Measurements from ENCODE around the gene DMRTB1.

The DMRTB1 gene

DNA sequence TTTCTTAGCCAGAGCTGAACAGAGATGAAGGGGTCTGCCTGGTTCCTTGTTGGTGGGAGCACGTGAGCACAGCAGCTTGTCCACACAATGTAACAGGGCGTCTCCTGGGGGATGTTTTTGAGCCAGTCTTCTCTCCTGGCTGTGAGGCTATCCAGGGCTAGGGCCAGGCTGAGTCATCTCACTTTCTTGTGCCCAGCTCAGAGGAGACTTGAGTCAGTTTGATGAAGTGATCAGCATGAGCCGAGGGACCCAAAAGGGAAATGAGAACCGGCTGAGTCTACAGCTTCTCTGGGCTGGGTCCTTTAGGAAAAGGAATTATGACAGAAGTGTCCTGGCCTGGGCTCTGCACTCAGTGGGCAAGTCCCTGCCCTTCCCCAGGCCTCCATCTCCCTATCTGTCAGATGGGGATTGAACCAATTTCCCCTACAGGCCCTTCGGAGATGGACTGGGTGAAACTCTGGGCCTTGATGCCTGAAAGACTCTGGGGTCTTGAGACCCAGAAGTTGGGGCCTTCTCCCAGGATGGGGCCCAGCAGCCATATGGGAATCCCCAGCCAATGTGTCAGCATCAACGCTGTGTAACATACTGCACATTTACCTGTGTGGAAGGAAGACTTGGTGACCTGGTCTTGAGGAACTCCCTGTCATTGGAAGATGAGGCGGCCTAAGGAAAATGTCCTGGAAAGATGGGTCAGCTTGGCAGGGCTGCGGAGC is 36.6 kb downstream of the DMRTB1 start:
- no peak for DNase-seq

DNA sequence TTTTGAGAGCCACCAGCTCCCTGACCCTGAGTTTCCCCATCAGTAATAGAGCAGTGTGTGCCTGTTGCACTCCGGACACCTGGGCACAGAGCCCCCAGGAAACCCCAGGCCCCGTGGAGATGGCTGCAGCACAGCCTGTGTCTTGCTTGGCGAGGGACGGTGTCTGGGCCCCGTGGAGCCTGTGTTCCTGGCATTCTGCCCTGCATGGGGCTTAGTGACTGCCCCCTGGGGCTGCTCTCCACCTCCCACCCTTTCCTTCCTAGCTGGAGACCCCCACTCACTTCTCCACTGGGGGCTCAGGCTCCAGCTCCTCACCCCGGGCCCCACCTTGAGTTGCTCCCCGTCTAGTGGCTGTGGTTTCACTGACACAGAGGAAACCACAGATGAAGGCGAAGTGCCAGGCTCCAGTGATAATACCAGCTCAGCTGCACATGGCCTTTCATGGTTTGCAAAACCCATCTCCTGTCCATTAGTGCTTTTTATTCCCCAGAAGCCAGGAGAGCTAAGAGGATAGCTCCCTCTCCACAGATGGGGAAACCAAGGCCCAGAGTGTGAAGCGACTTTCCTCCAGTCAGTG is 39.4 kb downstream of the DMRTB1 start:
- no peak for DNase-seq

DNA sequence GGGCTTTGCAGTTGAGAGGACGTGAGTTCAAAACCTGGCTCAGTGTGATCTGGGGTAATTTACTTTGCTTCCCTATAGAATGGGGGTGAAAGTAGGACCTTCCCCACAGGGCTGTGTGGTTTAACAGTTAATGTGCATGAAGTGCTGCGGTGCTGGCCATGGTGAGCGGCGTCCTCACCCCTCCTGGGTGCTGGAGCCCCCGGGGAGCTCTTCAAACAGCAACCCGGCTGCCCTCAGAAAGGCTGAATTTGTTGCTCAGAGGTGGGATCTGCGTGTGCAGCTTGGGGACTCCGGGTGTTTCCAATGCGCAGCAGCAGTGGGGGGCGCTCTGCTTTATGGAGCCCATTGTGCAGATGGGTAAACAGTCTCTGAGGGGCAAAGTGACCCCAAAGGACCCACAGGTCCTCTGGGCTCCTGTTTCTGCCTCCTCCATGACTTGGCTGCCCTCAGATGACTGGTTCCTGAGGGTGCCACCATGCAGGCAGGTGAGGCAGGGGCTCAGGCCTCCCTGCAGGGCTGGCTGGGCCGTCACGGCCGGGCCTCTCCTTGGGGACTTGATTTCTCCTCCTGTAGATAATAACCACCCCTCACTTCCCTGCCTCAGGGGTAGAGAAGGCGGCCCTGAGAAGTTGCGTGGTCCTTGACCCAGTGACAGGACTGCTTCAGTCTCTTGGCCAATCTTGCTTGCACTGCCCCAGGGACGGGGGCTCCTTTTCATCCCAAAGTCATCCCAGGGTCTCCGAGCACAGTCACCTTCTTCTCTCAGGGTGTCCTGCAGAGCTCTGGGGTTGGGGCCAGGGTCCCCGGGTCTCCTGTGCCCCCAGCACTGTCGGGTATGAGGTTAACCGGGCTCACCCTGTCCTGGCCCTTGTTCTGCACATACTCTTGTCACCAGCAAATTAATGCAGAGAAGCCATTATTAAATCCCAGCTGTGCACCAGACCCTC is 40.3 kb downstream of the DMRTB1 start:
- DNase-seq, result no peak

DNA sequence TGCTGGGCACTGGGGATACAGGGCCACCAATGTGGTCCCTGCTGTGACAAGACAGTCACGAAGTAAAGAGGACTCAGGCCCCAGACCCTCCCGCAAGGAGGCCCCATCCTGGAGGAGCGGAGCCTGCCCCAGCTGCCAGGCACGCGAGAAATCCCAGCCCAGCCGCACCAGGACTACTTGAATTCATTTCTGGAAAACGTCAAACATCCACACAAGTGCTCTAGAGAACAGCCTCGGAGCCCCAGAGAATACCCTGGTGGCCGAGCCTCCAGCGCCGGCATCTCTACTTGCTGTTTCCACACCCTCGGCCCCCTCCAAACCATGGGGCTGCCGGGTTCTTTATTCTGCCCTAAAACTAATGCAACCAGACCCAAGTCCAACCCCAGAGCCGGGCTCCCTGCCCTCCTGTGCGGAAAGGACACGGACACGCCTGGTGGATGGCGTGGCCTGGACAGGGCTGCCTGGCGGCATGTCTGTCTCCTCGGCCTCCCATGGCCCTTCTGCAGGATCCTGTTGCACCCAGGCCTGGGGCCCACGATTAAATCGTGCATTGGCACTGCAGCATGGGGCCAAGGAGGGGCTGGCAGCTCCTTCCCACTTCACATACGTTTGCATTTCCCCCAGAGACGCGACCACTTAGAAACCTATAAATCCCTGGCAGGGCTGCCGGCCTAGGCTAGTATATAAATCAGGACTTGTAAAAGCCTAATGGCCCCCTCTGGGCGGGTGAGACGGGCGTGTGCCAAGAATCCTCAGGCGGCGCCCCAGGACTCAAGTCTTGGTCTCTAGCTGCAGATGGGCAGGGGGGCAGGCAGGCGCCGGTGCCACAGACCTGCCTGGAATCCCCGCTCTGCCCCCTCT is 41.2 kb downstream of the DMRTB1 start:
- DNase-seq, result no peak

DNA sequence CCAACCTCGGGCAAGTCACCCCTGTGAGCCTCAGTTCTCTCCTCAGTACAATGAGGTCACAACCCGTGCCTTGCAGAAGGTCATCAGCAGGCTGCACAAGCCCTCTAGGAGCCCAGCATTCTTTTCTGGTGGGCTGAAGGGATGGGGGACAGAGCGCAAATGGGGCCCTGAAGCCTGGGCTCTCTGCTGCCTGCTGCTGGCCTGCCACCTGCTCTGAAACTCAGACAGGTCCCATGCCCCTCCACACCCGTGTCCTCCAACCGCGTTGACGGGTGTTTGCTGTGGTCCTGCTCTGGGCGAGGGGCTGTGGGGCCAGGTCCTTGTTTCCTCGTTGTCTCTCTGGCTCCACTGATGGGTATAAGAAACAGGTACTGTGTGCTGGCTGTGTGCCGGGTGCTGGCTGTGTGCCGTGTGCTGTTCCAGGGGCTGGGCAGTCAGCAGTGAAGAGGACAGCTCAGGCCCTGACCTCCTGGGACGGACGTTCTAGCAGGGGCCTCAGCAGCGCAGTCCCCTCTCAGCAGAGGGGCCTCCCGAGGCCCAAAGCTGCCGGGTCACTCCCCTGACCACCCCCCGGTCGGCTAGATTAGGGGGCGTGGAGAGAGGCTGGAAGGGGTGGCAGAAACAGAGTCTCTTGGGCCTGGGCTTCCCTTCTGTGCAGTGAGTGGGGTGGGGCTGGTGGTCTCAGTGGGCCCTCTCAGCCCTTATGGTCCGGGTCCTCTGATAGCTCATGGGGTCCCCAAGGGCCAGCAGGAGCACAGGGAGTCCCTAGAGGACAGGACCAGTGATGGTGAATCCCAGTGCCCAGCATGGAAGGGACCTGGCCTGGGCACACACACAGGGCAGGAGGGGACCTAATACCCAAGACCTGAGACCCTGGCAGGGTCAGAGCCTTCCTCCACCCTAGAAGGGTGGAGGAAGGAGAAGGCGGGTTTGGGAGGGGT is 42.1 kb downstream of the DMRTB1 start:
- DNase-seq, result no peak

DNA sequence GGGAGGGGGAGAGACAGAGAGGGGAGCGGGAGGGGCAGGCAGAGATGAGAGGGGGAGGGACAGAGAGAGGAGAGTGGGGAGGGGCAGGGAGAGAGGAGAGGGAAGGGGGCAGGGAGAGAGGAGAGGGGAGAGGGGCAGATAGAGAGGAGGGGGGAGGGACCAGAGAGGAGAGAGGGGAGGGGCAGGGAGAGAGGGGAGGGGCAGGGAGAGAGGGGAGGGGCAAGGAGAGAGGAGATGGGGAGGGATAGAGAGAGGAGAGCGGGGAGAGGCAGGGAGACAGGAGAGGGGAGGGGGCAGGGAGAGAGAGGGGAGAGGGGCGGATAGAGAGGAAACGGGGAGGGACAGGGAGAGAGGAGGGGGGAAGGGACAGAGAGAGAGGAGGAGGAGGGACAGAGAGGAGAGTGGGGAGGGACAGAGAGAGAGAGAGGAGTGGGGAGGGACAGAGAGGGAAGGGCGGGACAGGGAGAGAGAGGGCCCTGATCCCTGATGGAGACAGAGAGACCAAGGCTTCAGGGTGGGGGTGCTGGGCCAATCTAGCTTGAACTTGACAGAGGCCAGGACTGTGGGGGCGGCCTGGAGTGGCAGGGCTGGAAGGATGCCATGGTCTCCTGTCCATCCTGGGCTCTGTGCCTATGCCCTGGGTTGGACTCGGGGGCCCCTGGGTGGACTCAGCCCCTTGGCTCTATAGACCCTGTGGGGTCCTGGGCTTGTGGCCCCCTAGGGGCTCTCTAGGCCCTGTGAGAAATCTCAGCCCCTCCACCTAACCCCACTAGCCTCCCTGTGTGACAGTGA is 43.6 kb downstream of the DMRTB1 start:
- no peak for DNase-seq

DNA sequence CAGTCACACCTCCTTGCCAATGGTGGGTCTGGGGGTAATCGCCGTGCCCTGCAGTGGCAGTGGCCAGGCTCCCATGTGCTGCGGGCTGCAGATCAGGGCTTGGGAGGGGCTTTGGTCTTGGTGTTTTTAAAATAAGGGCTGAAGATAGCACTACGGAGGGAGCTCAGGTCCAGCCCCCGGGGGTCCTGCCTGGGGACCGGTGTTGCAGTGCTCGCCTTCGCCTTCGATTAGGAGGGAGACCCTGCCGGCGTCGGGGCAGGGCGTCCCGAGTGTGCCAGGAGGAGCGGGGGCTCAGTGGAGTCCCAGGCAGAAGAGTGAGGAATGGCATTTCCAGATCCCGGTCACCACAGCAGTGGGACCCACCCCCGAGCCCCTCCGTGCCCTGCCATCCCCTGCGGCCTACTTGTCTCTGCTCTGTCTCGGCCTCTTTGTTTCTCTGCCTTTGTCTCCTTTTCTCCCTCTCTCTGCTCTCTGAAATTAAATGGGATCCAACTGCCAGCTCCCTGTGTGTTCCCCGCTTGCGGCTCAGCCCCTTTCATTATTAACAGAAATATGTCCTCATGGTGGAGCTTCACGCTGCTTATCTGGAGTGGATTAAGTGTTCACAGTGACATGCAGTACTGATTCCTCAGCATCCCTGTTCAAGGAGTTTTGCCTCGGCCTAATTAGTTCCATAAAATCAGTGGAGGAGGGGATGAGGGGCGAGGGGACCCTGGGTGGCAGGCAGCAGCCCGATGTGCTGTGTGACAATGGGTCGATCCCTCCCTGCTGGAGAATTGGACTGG is 44.4 kb downstream of the DMRTB1 start:
- no peak for DNase-seq

DNA sequence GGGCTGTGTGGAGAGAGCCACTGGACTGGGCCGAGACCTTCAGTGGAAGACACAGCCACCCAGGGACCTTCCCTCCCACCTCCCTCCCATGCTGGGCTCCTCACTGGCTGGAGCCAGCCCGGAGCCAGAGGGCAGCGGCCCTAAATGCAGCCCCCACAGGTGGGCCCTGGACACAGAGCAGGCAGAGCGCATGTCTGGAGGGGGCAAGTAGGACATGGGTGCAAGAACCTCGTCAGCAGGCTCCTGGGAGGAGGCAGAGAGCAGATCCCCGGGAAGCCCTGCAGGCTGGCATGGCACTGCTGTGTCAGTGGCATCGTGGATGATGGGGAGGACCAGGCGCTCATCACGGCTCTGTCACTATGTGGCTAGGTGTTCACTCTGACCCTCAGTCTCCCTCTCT is 45.7 kb downstream of the DMRTB1 start:
- DNase-seq, result no peak

DNA sequence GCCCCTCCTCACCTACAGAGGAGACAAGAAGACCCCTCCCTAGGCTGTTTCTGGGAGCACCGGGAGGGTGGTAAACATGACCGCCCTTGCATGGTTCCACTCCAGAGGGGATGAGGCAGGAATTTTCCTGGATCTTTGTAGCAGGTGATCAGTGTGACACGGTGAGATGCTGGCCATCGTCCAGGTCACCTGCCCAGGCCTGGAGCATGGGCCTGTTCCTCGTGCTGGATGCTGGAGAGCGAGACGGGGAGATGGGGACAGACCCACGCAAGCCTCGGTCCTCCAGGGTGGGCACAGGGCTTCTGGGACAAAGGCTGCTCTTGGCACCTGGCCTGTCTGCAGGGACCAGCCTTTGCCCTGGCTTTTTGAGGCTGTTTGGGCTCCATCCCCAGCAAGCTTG is 46.2 kb downstream of the DMRTB1 start:
- no peak for DNase-seq

DNA sequence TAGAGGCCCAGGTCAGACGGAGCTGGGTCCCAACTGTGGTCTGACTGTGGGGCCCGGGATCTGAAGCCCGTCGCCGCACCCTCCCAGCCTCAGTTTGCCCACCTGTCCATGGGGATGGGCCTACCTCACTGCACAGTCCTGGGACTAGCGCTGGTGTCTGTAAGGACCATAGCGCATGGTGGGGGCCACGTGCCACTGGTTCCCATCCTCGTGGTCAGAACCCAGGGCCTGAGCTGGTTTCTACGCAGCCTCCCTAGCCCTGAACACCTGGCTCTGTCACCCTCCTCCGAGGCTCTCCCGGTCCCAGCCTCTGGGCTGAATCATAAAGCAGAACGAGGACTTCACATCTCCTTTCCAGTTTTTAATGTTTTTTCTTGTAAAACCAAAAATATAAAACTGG is 46.7 kb downstream of the DMRTB1 start:
- no peak for DNase-seq

DNA sequence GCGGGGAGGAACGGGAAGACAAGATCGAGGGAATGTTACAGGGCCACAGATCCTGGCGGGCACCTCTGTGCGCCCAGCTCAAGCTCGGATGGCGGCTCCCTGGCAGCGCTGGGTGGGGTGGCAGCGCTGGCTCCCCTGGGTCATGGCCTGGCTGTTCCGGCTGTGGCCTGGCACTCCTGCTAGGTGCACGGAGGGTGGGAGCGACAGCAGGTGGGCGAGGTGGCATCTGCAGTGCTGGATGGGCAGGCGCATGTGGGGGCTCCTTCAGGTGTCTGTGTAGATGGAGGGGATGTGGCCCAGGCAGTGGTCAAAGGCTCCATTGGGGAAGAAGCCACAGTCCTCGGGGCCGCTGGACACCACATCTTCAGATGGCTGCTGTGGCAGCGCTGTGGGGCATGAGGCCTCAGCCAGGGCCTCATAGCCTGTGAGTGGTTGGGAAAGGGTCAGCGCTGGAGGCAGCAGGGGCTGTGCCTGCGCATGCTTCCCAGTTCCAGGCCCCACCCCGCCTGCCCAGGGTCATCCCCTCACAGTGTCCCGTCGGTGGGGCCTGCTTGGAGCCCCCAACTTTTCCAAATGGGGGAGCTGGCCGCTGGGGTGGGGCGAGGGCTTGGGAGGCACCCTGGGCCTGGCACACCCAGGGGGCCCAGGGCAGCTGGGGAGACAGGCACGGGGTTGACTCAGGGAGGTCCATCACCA is 47.3 kb downstream of the DMRTB1 start:
- DNase-seq, result no peak

DNA sequence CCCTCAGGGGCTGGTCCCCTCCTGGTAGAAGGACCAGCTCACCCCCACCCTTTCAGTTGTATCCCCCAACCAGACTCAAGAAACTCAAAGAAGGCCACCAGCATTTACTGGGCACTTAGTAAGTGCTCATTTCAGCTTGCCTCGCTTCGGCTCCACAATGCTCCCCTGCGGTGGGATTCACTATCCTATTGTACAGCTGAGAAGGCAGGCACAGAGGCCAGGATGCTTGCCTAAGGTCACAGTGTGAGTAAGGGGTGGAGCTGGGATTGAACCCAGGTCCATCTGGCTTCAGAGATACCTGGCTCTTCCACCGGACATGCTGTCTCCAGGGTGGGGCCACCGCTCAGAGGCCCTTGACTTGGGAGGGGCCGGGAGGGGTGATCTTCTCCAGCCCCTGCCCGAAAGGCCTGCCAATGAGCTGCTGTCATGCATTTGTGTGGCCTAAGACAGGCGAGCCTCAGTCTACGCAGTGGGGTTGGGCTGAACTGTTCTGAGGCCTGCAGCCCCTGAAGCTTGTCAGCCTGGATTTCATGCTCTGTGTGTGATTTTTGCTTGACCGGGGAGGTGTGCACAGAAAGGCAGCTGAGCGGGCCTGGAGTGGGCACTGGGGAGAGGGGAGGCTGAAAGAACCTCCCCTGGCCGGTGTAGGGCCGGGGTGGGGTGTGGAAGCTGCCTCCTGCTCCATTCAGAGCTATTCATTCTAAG is 48.1 kb downstream of the DMRTB1 start:
- no peak for DNase-seq

DNA sequence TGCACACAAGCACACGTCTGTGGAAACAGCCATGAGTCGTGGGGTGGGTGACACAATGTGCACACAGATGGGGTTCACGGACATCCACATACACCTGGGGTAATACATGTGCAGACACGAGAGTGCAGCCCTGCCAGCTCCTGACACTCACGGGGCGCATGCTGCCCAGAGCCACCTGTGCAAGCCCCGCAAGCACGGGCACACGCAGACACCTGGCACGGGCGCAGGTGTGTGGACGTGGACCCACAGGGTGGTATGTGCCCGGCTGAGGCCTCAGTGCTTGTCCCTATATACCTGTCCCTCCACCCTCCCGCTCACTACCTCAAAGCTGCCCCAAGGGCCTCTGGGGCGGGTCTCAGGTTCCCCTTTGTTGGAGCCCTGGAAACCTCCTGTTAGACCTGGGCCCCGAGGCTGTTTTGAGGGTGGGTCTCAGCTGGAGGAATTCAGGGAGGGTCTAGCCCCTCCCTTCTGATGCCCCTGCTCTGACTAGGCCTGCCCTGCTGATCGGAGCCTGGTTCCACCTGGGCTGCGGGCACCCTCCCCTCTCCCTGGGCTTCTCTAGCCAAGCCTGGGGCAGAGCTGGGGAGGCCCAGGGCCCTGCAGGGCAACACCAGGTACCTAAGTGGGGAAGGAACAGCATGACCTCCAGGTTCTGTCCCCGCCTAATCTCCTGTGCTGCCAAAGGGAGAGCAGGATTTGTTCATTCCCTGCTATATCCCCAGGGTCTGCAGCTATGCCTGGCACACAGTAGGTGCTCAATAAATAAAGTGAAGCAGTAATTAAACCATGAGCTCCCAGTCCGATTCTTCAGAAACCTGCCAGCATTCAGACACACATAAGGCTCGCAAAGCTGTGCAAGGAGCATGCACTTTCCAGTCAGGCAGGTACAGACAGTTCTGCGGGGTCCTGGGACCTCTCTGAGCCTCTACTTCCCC is 49.1 kb downstream of the DMRTB1 start:
- no peak for DNase-seq

DNA sequence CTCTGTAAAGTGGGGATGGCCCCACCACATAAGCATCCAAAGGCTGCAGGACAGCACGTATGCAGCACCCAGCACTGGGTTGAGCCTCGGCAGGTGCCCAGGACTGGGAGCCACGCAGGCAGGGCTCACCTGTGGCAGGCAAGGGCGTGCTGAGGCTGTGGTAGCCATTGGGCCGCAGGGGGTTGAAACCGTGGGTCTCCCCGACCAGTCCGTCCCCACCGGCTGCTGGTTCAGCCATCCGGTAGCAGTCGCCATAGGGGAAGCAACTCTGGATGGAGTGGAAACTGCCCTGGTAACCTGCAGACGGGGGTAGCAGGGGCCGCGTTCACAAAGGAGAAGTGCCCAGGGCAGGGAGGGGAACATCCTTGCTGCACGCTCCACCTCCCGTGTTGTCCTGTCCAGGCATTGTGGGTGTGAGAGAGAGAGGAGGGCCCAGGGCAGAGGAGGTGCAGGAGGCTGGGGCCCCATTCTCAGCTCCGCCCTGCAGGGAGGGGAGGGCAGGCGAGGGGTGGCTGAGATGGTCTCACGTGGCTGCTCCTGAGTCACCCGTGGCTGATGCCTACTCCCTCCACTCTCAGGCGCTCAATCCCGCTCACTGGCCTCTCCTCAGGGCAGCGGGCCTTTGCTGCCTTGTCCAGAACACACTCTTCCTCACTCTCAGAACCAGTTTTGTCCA is 49.9 kb downstream of the DMRTB1 start:
- DNase-seq, result no peak

DNA sequence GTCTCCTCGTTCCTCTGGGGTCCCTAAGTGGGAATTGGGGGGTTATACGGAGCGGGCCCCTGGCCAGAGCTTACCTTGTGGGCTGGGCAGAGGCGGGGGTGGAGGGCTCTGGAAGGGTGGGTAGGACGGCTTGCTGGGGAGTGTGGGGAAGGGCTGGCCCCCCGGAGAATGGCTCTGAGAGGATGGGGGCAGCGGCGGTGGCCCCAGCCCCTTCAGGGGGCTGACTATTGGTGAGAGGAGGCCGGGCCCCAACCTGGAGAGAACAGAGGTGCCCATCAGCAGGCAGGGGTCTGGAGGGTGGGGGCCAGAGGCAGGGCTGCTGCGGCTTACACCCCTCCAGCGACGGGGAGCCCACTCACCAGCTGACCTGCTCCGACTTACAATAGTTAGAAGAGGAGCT is 50.6 kb downstream of the DMRTB1 start:
- DNase-seq, result no peak

DNA sequence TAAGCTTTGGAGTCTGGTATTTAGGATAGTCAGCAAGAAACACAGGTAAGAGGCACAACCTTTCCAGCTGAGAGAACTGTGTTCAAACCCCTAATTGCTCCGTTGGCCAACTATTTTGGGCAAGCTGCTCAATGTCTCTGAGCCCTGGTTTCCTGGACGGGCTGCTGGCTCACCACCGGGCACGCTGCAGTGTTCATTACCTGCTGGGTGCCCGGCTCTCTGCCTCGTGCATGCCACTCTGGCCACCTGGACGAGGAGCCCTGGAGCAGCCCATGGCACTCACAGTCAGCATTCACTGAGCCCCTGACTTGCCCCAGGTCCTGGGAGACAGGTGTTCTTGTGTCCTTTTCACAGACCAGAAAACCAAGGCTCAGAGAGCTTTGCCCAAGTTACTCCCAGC is 51.0 kb downstream of the DMRTB1 start:
- no peak for DNase-seq
